EH (cell line): ENCODE results near the gene MSL1.

Experiments used
- DNase-seq: peaks from one replicate; pipeline ENCODE4 v3.0.0-alpha.2; 2015; ENCODE audit warnings: low read depth

MSL1 gene

DNA sequence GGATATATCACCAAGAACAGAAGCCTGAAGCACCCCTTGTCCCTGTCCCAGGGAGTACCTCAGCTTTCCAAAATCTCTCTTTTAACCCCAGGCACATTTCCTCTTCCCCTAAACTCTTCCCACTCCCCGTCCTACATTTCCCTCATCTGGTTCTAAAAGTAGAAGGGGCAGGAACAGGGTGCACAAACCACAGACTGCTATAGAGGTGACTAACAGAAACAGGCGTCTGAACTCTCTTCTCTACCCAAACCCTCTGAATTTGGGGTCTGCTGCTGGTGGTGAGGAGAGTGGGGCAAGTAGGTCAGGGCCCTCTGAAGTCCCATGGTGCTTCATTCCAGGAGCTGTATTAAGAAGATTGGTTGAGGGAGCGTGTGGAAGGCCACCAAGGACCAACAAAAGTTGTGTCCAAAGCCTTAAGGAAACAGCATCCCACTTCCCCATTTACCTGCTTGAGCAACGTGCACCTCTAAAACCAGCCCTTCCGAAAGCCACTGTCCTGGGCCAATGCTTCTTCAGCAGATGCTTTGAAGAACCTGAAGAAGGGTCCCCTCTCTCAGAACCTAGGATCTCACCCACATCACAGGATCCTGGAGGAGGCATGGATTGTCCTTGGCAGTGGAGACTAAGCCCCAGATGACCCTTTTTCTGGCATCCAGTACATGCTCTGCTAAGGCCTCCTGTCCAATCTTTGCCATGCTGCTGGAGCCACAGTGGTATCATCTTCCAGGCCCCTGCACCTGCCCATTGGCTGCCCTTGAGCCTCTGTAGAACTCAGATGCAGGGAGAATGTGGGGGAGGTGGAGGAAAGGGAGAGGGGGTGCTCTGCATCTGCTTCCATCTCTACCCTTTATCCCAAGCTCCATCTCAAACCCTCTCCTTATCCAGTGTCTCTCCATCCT is 15.7 kb upstream of the MSL1 start:
- no peak for DNase-seq

DNA sequence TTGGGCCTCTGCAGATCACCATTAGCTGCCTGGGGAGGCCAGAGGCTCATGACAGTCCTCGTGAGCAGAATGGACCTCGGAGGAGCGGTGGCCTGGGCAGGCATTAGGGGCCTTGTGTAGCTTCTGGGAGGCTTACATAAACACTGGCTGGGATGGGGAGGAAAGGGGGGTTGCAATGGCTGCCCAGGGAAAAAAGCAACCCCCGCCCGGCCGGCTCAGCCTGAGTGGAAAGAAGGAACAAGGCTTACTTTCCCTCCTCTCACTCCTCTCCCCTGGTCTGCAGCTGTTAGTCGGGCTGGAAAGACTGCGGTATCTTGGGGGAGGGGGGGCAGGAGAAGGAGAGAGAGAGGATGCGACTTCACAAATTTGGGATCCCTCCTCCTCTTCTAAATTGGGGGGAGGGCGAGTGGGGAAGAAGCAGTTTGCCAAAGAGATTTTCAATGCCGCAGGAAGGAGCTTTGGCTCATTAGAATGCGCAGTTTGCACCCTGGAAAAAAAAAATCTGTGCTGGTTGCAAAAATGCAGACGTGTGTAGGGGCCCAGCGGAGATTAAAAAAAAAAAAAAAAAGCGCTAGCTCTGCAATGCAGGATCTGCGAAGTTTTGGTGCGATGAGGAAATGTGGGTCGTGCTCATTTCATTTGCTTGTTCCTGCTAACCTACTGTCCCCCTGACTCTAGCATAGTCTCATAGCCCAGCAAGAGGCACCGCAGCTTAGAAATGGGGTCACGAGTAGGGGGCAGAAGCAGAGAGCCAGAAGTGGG is 14.8 kb upstream of the MSL1 start:
- no peak for DNase-seq

DNA sequence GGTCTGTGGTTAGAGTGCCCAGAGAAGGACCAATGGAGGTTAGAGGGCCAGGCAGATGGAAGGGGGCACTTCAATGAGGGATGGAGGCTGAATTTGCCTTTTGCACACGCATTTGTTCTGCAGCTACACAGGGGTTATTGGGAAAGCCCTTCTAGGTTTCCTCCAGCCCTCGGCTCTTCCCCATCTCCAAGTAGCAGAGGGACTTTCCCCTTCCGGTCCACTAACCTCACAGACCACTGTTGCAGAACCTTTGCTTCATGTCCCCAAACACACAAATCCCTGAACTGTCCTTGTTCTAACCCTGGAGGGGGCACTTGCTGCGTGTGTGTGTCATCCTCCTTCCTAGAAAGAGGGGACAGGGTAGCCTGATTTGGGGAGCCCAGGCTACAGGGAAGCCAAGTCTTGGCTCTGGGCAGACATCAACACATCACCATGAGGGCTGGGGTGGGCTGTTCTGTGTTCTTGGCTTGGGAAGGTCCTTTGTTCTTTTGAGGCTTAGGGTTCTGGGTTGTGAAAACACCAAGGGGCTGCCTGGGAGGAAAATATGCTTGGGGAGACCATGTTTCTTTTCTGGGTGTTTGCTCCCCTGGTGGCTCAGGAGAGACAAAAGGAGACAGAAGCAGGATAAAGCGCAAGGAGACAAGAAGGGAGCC is 14.1 kb upstream of the MSL1 start:
- DNase-seq = peak; percentile 29

GRCh38 chr17:40108970-40109824 is 12.6 kb upstream of the MSL1 start:
- no peak for DNase-seq

GRCh38 chr17:40110026-40110845 is 11.5 kb upstream of the MSL1 start:
- no peak for DNase-seq

DNA sequence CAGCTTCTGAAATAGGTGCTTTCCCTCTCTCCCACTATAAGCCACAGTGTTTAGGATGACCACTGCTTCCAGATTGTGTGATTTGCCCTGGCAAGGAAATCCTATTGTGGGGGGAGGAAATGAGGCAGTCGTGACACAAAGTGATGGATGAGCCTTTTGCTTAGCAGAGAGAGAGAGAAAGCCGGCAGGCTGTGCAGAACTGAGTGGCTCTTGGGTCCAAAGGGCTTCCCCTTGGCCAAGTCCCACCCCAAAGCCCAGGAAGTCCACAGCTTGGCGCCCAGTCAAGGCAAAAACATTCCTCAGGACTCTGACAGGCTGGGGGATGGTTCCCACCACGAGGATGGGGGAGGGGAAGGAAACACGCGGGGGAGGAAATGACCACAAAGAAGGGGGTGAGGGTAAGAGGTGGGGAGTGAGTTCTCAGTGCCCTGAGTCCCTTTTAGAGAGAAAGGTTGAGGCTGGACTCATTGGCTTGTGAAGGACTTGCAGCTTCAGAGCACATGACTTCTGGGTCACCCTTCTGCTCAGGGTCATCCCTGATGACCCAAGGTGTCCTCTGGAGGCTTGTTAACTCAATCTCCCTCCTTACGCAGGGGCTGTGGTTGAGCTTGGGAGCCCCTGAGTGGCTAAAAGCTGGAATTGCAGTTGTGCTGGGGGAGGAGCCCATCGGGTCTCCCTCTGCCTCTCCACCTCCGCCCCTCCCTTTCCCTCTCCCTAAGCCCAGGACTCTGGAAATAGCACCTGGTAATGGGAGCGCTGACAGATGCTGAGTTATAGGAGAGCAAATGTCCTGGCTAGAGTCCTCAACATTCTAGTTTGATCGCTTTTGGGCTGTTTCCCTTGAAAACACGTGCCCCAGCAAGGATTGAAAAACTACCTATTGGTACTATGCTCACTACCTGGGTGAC is 10.3 kb upstream of the MSL1 start:
- DNase-seq = peak; percentile 97

DNA sequence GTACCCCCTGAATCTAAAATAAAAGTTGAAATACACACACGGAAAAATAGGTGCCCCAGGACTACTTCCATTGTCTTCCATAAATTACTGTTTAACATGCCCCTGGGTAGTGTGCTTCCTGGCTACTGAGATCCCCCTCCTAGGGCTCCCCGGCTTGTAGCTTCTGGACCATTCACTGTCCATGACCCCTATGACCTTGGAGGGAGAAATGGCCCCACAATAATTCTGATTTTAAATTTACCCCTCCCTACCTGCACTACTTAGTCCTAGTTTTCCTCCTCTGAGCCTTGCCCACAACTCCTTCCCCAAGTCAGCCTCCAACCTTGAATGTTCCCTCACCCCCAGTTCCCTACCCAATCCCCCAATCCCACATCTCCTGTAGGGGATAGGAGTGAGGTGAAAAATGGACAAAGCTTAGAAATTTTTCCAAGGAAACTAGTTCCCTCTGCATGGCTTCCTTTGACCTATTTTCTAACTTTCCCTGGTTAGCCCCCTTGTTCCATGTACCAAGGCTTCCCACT is 9.5 kb upstream of the MSL1 start:
- DNase-seq = no peak

GRCh38 chr17:40112718-40113109 is 9.1 kb upstream of the MSL1 start:
- DNase-seq = no peak

DNA sequence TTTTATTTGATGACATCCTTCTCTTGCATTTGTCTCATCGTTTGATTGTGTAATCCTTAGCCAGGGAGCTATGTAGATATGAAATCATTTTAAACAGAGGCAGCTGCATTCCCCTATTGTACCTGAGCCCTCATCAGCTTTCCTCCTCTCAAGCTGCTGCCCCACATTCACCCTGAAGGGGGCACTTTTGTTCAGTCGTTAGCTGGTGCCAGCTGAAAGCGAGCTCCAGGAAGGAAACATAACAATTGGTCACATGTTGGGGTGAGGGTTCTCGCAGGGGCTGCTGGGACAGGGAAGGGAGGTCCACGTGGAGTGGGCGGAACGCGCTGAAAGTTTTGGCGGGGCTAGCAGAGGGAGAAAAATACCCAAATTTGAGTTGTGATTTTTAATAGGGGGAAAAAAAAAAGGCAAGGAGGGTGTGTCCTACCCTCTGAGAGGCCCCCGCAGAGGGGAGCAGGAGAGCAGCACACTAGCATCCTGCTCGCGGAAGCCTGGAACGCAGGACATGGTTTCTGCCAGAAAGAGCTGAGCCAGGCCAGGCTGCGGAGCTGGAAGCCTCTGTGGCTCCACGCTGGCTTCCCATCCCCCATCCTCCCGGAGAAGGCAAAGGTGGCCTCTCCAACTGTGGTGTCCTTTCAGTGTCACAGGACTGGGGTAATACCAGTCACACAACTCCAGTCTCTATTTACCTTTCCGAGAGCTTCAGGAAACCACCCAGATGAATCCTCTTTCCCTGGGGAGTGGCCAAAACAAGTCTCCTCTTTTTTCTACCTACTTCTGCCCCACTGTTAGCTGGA is 8.5 kb upstream of the MSL1 start:
- DNase-seq = peak; percentile 95

- DNase-seq = peak; percentile 76
Observed at GRCh38 chr17:40113907-40114245, 7.9 kb upstream of the MSL1 start.

- no peak for DNase-seq
Observed at GRCh38 chr17:40115101-40115436, 6.7 kb upstream of the MSL1 start.

DNA sequence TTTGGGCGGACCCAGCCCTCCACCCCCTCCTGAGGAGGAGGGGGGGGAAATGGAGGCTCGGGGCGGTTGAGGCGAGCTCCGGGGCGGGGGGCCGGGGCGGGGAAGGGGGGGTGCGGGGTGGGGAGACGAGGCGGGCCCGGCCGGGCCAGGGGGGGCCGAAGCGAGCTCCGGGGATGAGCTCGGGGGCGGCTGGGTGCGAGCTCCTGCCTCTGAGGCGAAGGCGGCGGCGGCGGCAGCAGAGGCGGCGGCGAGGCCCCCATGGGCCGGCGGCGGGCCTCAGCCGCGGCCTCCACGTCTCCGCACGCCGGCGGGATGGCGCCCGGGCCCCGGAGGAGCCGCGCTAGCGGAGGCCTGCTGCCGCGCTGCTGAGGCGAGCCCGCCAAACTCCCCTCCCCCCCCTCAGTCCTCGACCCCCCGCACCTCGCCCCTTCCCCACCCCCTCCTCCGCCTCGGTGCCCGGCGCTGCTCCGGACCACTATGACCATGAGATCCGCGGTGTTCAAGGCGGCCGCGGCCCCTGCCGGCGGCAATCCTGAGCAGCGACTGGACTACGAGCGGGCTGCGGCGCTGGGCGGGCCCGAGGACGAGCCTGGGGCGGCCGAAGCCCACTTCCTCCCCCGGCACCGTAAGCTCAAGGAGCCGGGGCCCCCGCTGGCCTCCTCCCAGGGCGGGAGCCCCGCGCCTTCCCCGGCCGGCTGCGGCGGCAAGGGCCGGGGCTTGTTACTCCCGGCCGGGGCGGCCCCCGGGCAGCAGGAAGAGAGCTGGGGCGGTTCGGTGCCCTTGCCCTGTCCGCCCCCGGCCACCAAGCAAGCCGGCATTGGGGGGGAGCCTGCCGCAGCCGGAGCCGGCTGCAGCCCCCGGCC is 596 bp downstream of the MSL1 start:
- DNase-seq = peak; percentile 61

DNA sequence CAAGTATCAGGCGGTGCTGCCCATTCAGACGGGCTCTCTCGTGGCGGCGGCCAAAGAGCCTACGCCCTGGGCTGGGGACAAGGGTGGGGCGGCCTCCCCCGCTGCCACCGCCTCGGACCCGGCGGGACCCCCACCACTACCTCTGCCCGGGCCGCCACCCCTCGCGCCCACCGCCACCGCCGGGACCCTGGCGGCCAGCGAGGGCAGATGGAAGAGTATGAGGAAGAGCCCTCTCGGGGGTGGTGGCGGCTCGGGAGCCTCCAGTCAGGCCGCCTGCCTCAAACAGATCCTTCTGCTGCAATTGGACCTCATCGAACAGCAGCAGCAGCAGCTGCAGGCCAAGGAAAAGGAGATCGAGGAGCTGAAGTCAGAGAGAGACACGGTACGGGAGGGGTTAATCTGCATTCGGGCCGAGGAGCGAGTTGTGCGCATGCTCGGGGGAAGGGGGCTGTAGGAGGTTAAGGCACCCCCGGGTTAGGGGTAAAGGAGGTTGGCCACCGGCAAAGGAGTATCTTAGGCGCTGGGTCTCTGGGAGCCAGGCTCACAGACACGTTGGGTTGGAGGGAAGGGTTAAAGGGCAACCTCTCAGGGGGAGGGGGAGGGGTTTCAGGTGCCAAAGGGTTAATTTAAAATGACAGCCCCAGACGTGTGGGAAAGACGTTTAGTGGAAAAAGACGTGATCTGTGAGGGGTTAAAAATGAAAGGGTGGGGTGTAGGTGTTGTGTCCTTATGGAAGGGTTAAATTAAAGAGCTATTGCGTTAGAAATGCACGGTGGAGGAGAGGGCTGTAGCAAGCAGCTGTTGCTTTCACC is 1.4 kb downstream of the MSL1 start:
- peak; percentile 60 for DNase-seq

- DNase-seq = no peak
Observed at GRCh38 chr17:40123811-40124114, 2.0 kb downstream of the MSL1 start.

DNA sequence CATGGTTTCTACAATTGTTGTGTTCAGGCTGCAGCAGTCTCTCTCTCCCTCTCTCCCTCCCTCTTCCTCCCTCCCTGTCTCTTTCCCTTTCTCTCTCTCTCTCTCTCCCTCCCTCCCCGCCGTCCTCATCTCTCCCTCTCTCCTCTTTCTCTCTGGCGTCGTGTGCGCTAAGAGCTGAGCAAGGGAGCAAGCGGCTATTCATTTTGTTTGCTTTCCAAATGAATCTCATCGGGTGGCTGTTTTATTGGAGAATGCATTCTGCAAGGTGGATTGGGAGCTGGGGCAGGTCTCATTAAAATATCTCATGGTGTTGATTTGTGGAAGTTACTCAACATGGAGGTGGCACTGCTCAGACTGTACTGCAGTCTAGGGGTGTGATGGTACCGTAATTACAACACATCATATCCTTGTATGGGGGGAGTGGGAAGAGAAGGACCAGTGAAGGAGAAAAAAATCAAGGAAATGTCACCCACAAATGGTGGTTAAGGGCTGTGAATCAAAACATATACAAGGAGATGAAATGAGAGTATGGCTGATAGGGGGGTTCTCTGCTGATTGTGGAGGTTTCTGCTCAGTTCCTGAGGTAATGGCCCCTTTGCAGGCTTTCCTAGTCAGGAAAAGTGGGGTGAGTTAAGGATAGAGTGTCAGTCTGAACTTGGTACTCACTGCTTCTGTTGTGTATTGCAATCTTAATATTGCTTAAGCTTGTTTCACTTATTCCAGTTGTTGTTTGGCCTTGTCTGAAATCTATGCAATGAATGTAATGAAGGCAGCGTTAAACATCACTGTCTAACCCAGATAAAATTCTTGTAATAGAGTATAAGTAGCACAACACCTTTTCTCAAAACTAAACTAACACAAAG is 2.7 kb downstream of the MSL1 start:
- DNase-seq = peak; percentile 46

DNA sequence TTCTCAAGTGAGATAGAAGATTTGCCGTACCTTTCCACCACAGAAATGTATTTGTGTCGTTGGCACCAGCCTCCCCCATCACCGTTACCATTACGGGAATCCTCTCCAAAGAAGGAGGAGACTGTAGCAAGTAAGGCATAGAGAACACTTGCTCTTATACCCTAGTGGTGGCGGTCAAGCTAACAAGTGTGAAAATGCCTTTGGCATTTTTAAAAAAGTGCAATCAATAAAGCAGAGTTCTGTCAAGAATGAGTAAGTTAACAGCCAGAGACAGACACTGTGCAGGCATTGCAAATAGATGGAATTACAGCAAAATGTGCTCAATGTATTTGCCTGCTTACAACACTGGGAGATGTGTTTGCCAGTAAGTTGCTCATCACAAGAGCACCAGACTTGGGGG is 7.7 kb downstream of the MSL1 start:
- no peak for DNase-seq
